Esophagus muscularis mucosa (tissue), 4 donors: ENCODE results near the gene USP9X.

Experiments used
- CTCF ChIP-seq, 3 experiments: fragments of 200-600 bp in 2 of 3; fragments of 450-650 bp in 1 of 3; sonication (generic) in 2 of 3; IDR thresholded peaks; one replicate each; pipeline ENCODE4 v1.5.1; 2017 to 2019; ENCODE audit warnings: antibody characterized with exemption in 3 of 3, mild to moderate bottlenecking in 2 of 3, moderate library complexity in 1 of 3
- EP300 ChIP-seq: sonication (generic); formaldehyde crosslinking; IDR thresholded peaks from one replicate; pipeline ENCODE4 v1.6.1; 2017; ENCODE audit warnings: antibody characterized with exemption
- POLR2A ChIP-seq: fragments of 450-650 bp; IDR thresholded peaks from one replicate; pipeline ENCODE4 v1.6.1; 2017; ENCODE audit warnings: antibody characterized with exemption, moderate library complexity, mild to moderate bottlenecking, low read depth
- POLR2AphosphoS5 ChIP-seq, 2 donors: sonication (generic); formaldehyde crosslinking; IDR thresholded peaks; one replicate each; pipeline ENCODE4 v1.6.1; 2017; ENCODE audit warnings: antibody characterized with exemption in 2 of 2

- TF ChIP-seq CTCF (IDR thresholded peaks at IDR 0.05) (no peak), POLR2AphosphoS5 (IDR thresholded peaks at IDR 0.05) (no peak), POLR2A (no peak), EP300 (no peak)
Measured at GRCh38 chrX:41164449-41164848, 79.2 kb downstream of the USP9X start.
